Large intestine (tissue), 3 donors: Measurements from ENCODE around the gene ONECUT1. TPM values are rescaled to one million over a fixed set of nuclear protein-coding genes. Genes with fewer than 3 reads are reported as not detected.

Source experiments
- DNase-seq, 2 donors: peaks; one replicate each; pipeline versions ENCODE4 v3.0.0 to v3.0.0-alpha.2; 2013
- H3K27ac ChIP-seq: one replicate; pipeline ENCODE4 v1.5.1; 2013; ENCODE audit warnings: low read length
- H3K27me3 ChIP-seq: 2 replicates; pipeline ENCODE4 v1.6.1; 2013; ENCODE audit warnings: low read length; ENCODE audit not compliant: control insufficient read depth, insufficient read depth
- H3K36me3 ChIP-seq: 2 replicates; pipeline ENCODE4 v1.6.1; 2013; ENCODE audit warnings: low read length; ENCODE audit not compliant: control insufficient read depth, insufficient read depth
- H3K4me1 ChIP-seq: one replicate; pipeline ENCODE4 v1.6.1; 2013; ENCODE audit warnings: low read length; ENCODE audit not compliant: control insufficient read depth, insufficient read depth
- H3K4me3 ChIP-seq: one replicate; pipeline ENCODE4 v1.5.1; 2013; ENCODE audit warnings: low read length
- H3K9me3 ChIP-seq: one replicate; pipeline ENCODE4 v1.6.1; 2013; ENCODE audit warnings: mild to moderate bottlenecking, low read depth, low read length, moderate library complexity; ENCODE audit not compliant: control insufficient read depth
- WGBS: methylation state at CpG from one replicate; pipeline ENCODE4 v1.1.5; 2013; ENCODE audit warnings: low lambda C conversion rate; ENCODE audit not compliant: insufficient coverage; 5-methylcytosine and 5-hydroxymethylcytosine counted together
- polyA plus RNA-seq: library from polyadenylated mRNA; unstranded; fragments of 120-200 nt; gene quantifications from one replicate; pipeline ENCODE4 v1.2.1, GENCODE V29; 2013

Gene ONECUT1
- polyA plus RNA-seq, 1 donor, result not detected

DNA sequence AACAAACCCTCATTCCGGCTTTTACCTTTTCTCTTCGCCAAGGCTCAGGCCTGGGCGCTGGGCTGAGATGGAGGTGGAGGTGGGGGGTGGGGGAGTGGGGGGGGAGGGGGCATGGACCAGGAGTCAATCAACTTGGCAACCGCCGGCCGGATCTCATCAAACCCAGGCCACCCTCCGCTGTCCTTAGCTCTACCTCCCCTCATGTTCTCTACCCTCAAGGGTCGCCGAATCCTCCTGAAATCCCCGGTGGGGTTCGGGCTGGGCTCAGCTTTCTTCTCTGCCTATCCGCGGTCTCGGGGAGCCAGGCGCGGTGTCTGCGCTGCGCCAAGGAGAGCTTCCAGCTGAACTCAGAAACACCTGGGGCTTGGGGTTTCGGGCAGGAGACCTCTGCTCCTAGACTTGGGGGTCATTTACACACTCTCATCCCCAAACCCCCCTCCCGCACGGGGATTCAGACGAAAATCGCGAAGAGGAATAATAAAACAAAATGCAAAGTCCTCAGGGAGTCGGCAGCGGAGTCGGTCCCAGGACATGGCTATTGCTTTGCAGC, 2.5 kb downstream of the ONECUT1 start:
- Histone ChIP-seq H3K4me3 (no peak overlapping the region), H3K9me3 (peaks cover 17% of the 10 kb centered on the region), H3K4me1 (peaks cover 5% of the 10 kb centered on the region), H3K36me3 (no peaks in the 10 kb centered on the region), H3K27ac (no peak overlapping the region), H3K27me3 (peaks cover 98% of the 10 kb centered on the region)
- WGBS, result no CpG with 5 or more reads among the region's 27 CpGs
- DNase-seq, result no peak

DNA sequence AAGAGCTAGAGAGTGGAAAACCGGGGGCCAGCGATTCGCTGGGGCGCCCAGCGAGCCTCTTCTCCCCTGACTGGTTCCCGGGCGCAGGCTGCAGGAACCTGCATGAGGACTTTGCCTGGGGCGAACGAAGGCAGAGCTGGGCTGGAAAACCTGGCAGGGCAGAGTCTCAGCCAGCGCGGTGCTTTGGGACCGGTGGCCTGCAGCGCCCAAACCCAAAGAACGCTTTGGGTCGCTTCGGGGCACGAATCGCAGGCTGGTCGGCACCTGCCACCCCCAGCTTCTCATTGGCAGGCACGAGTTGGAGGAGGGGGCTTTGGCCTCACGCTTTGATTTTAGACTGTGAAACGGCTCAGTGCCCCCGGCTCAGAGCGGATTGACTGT, 3.0 kb downstream of the ONECUT1 start:
- DNase-seq, result no peak
- H3K27ac ChIP-seq, result no peak overlapping the region
- no peak overlapping the region for H3K4me3 ChIP-seq
- H3K36me3 ChIP-seq, result no peaks in the 10 kb centered on the region
- peaks cover 95% of the 10 kb centered on the region for H3K27me3 ChIP-seq
- H3K9me3 ChIP-seq, result peaks cover 17% of the 10 kb centered on the region
- peaks cover 5% of the 10 kb centered on the region for H3K4me1 ChIP-seq
- WGBS, result no CpG with 5 or more reads among the region's 24 CpGs

DNA sequence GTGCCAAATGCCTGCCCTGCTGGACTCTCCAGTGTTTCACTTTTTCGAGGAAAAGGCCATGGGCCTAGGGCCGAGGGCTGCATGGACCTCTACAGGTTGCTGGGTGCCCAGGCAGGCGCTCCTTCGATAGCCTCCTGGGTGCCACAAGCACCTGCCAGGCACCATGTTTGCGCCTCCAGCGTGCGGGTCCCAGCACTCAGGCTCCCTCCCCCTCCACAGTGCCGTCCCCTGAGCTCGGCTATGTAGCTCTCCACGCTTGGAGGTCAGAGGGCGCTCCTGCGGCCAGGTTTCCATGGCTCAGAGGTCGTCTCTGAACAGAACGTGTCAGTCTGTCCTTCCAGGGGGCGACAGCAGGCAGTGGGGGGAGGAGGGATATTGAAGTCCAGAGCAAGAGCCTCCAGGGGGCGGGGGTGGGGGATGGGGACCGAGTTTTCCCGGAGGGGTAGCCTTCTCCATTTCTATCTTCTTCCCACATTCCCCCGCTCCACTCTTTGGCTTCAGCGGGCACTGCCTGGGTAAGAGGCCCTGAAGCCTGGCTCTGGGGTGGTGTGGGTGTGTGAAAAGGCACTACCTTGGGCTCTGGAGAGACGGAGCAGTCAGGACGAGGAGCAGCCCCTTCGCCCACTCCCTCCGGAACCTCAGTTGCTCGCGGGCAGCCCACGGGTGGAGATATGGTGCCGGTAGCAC, 3.6 kb downstream of the ONECUT1 start:
- H3K36me3 ChIP-seq, result no peaks in the 10 kb centered on the region
- no CpG with 5 or more reads among the region's 28 CpGs for WGBS
- H3K4me3 ChIP-seq, result no peak overlapping the region
- H3K27me3 ChIP-seq, result peaks cover 94% of the 10 kb centered on the region
- H3K27ac ChIP-seq, result no peak overlapping the region
- H3K4me1 ChIP-seq, result peaks cover 5% of the 10 kb centered on the region
- peaks cover 16% of the 10 kb centered on the region for H3K9me3 ChIP-seq
- no peak for DNase-seq

DNA sequence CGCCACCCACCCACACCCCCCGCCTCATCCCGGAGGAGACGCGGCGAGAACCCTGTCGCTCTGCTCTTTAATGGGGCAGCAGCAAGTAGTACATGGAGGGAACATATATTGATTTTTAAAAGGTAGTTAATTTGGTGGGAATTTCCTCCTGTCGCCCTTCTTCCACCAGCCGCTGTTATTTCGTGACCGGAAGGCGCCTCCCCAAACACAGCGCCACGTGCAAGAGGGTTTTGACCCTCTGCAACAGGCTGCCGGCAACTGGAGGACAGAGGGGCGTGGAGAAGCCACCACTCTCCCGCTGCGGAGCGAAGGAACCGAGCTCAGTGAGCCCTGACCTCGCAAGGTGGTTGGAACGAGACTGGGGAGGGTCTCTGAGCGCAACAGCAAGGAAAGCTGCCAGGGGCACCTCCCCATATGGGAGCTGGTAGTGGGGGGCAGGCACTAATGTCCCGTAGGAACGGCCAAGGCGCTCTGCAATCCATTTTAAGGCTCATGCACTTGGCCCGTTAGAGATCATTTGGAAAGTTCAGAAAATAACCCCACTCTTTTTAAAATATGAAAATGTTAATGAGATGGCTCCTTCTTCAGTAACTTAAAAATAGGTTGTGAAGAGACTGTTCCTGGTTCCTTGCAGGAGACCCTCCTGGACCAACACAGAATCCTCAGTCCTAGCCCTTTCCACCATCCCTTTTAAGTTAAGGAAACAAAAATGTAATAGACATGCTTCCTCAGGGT, 4.3 kb downstream of the ONECUT1 start:
- no peak for DNase-seq
- Histone ChIP-seq H3K27ac (no peak overlapping the region), H3K4me3 (no peak overlapping the region), H3K27me3 (peaks cover 93% of the 10 kb centered on the region), H3K36me3 (no peaks in the 10 kb centered on the region), H3K9me3 (peaks cover 9% of the 10 kb centered on the region), H3K4me1 (peaks cover under 1% of the 10 kb centered on the region)
- WGBS, result 0% methylated on average over 1 of the region's 27 CpGs

DNA sequence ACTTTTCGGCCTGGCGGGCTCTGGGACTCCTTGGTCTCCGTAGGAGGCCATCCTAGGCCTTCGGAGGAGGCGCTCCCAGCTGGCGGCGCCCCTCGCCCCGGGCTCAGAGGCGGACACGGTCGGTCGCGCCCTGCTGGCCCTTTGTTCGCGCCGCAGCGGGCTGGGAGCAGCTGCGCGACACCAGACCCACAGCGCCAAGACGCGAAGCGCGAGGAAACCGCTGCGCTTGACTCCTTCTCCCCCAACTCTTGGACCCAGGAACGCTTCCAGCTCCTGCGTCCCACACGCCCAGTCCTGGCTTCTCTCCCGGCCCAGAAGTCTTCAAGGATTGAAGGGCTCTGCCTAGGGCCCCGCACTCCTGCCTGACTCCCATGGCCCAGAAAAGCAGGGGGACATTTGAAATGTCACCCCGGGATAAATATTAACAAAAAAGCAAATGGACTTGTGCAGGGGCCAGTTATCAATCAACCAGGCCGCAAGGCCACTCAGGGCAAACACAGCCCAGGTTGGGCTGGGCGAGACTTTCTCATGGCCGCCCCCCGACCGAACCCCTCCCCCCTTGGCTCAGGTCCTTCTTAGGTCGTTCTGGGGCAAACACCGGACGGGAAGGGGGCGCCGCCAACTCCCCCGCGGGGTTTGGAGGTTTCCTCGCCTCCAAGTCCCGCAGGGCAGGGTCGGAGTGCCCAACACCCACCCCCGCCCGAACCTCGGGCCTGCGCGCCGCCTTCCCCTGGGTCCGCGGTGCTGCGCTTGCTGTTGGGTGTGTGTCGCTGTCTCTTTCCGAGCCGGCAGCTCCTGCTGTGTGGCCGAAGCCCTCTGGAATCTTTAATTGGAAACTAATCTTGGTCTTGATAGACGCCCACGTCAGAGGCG, 5.1 kb downstream of the ONECUT1 start:
- Histone ChIP-seq H3K27ac (no peak overlapping the region), H3K9me3 (peaks cover 8% of the 10 kb centered on the region), H3K27me3 (peaks cover 92% of the 10 kb centered on the region), H3K36me3 (no peaks in the 10 kb centered on the region), H3K4me1 (no peaks in the 10 kb centered on the region), H3K4me3 (no peak overlapping the region)
- DNase-seq, result no peak
- WGBS, result no CpG with 5 or more reads among the region's 64 CpGs

DNA sequence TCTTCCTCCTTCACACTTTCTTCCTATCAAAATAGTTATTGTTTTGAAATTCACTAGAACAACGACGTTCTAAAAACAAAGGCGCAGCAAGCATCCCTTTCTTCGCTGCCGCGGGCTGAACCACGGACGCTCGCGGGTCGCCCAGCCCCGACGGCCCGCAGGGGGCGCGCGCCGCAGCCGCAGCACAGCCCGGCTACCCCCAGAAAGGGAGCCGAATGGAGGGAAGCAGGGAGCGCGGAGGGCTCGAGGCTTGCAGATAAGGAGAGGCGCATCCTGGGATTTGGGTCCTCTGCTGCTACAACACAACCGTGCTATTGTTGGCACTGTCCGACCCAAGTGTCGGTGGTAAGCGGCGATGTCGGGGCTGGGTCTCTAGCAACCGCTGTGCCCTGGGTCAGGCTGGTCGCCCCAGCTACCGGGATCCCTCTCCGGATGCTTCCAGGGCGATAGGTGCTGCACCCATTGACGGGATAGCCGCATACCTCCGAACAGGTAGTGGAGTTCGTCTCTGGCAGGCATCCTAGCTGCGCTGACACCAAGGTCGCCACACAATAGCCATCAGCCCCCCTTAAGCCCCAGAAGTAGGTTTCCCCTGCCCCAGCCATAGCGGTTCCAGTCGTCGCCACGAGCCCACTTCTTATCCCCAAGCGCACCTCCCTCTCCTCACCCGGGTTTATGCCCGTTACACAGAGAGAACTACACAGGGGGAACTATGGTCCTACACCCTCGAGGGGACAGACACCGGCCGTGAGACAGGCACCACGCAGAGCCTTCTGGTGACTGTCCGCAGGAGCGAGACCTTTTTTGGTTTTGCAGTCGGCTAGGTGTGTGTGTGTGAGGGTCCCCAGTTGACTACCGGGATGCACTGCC, 6.0 kb downstream of the ONECUT1 start:
- Histone ChIP-seq H3K4me1 (no peaks in the 10 kb centered on the region), H3K36me3 (no peaks in the 10 kb centered on the region), H3K27me3 (peaks cover 88% of the 10 kb centered on the region), H3K9me3 (peaks cover 4% of the 10 kb centered on the region), H3K27ac (no peak overlapping the region), H3K4me3 (no peak overlapping the region)
- no peak for DNase-seq
- WGBS, result no CpG with 5 or more reads among the region's 57 CpGs

DNA sequence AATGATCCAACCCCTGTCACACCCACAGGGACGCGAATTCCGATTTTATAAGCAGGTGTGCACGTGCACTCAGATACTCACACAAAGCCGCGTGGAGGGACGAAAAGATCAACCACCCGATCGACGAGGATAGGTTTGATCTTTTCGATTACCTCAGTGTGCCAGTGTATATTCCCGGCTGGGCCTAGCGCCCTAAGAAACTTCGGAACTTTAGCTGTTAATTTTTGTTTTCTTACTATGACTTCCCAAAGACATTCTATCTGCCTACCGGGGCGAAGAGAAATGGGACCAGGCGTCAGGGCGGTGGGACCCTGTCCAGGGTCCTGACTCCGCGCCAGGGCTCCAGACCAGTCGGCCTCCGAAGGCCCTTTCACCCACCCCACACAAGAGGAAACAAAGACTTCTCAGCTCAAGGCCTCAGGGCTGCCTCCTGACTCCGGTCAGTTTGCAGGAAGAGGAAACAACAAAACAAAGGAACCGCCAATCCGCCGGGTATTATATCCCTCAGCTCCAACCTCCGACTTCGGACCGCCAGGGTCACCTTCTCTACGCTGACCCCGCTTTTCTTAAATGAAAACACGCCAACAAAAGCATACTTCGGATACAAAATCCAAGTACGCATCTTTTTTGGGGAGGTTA, 6.8 kb downstream of the ONECUT1 start:
- no CpG with 5 or more reads among the region's 34 CpGs for WGBS
- H3K4me3 ChIP-seq, result no peak overlapping the region
- no peak for DNase-seq

DNA sequence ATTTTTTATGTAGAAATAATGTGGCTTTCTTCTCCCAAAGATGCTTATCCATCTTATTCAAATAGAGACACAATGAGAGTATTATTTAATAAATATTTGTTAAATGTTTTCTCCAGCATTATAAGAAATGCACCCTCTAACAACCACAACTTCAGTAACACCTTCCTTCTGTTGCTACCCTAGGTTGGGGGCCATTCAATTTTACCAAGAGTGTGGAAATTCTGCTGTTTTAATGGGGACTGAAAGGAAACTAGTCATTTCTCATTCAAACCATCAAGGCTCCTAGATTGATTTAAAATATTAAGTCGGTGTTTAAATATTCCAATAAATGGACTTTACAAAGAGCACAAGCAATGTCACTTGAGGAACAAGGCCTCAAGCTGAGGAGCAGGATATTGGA, 7.6 kb downstream of the ONECUT1 start:
- Histone ChIP-seq H3K27me3 (peaks cover 81% of the 10 kb centered on the region), H3K27ac (no peak overlapping the region), H3K36me3 (no peaks in the 10 kb centered on the region), H3K9me3 (no peaks in the 10 kb centered on the region), H3K4me1 (no peaks in the 10 kb centered on the region), H3K4me3 (no peak overlapping the region)
- WGBS, result 57% methylated on average over 1 of the region's 1 CpG
- no peak for DNase-seq

More for the DNA sequence above, 6.8 kb downstream of the ONECUT1 start:
- Histone ChIP-seq H3K4me1 (no peaks in the 10 kb centered on the region), H3K9me3 (no peaks in the 10 kb centered on the region), H3K27me3 (peaks cover 83% of the 10 kb centered on the region), H3K36me3 (no peaks in the 10 kb centered on the region), H3K27ac (no peak overlapping the region)

DNA sequence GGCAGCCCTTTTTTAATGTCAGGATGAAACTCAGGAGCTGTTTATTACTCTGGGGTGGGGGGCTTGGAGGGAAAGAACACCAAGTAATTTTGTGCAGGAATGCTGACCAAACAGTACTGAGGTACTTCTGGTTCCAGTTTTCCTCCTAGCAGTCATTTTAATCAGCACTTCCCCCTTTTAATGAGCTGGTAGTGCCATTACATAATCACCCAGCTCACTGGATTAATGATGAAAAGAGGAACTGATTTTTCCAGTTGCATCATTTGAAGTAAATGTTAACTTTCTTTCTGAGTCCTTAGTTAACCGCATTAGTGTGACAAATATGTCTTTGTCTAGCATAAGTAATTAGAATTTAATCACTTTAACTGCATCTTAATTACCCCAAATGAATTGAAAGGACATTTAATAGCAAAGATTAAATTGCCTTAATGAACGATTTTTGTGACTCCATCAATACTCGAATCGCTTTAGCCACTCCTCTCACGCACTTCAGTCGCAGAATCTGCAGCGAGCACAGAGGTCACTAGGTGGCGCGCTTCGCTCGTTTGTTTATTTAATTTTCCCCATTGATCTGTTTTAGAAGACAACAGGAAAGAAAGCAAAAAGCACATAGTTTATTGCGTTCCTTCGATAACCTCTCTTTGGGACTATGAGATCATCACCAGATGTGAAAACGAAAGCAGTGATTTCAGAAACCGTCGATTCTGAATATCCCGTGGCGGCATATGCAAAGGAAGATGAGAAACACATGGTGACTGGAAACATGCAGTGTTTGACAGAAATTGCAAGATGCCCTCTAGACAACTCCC, 9.8 kb downstream of the ONECUT1 start:
- peaks cover 74% of the 10 kb centered on the region for H3K27me3 ChIP-seq
- H3K4me3 ChIP-seq, result no peak overlapping the region
- no peaks in the 10 kb centered on the region for H3K36me3 ChIP-seq
- no peak overlapping the region for H3K27ac ChIP-seq
- H3K4me1 ChIP-seq, result no peaks in the 10 kb centered on the region
- WGBS, result 4% methylated on average over 9 of the region's 18 CpGs
- H3K9me3 ChIP-seq, result no peaks in the 10 kb centered on the region
- DNase-seq, result no peak
